HG03565 (cell line): ENCODE data around the gene PRR23E.

Experiments used
- ATAC-seq: cut with Tn5 transposase; IDR thresholded peaks from one replicate; pipeline ENCODE4 v1.9.1; 2021; ENCODE audit warnings: mild to moderate bottlenecking, moderate library complexity; ENCODE audit not compliant: unreplicated experiment

Gene PRR23E

GRCh38 chr3:127207727-127208482, 15.0 kb downstream of the PRR23E start:
- ATAC-seq: no peak

- ATAC-seq: no peak
Measured at GRCh38 chr3:127208483-127209100, 15.7 kb downstream of the PRR23E start.

GRCh38 chr3:127209155-127209839, 16.4 kb downstream of the PRR23E start:
- ATAC-seq: no peak

- no peak for ATAC-seq
Measured at GRCh38 chr3:127209840-127210653, 17.1 kb downstream of the PRR23E start.

- ATAC-seq: no peak
Measured at GRCh38 chr3:127210654-127210943, 17.7 kb downstream of the PRR23E start.

- no peak for ATAC-seq
Measured at GRCh38 chr3:127211118-127212060, 18.5 kb downstream of the PRR23E start.

- ATAC-seq: no peak
Measured at GRCh38 chr3:127212231-127212630, 19.3 kb downstream of the PRR23E start.

GRCh38 chr3:127212711-127213110, 19.8 kb downstream of the PRR23E start:
- ATAC-seq: no peak

GRCh38 chr3:127213381-127213918, 20.5 kb downstream of the PRR23E start:
- ATAC-seq: no peak

GRCh38 chr3:127214975-127215374, 22.0 kb downstream of the PRR23E start:
- ATAC-seq: no peak

- no peak for ATAC-seq
Measured at GRCh38 chr3:127215714-127216414, 22.9 kb downstream of the PRR23E start.

GRCh38 chr3:127216415-127217261, 23.7 kb downstream of the PRR23E start:
- ATAC-seq: peak; percentile 54

- no peak for ATAC-seq
Measured at GRCh38 chr3:127217596-127218453, 24.9 kb downstream of the PRR23E start.

- ATAC-seq: no peak
Measured at GRCh38 chr3:127218454-127218922, 25.6 kb downstream of the PRR23E start.

- no peak for ATAC-seq
Measured at GRCh38 chr3:127220497-127220896, 27.6 kb downstream of the PRR23E start.

GRCh38 chr3:127221037-127221436, 28.1 kb downstream of the PRR23E start:
- no peak for ATAC-seq

GRCh38 chr3:127221446-127222035, 28.6 kb downstream of the PRR23E start:
- no peak for ATAC-seq
